GM21515 (cell line): ENCODE data around the gene SLC30A4.
A peak's percentile ranks its signal among the peaks of the same experiment; 100 is the strongest.
"Not testable (repeated sequence)": the region's sequence is repeated elsewhere in the genome, so short reads cannot be mapped to it uniquely, and the experiment has no call there.

Source experiments
- ATAC-seq: cut with Tn5 transposase; IDR thresholded peaks from one replicate; pipeline ENCODE4 v1.9.1; 2021; ENCODE audit not compliant: unreplicated experiment

The SLC30A4 gene

GRCh38 chr15:45510758-45511280 is 11.7 kb downstream of the SLC30A4 start:
- ATAC-seq: no peak

GRCh38 chr15:45507143-45507542 is 15.4 kb downstream of the SLC30A4 start:
- ATAC-seq: not testable (repeated sequence)

GRCh38 chr15:45499426-45499825 is 23.1 kb downstream of the SLC30A4 start:
- no peak for ATAC-seq

GRCh38 chr15:45498701-45499100 is 23.9 kb downstream of the SLC30A4 start:
- ATAC-seq: no peak

- no peak for ATAC-seq
Measured at GRCh38 chr15:45497261-45497660, 25.3 kb downstream of the SLC30A4 start.

- ATAC-seq: no peak
Measured at GRCh38 chr15:45496658-45497057, 25.9 kb downstream of the SLC30A4 start.

- no peak for ATAC-seq
Measured at GRCh38 chr15:45495588-45495987, 27.0 kb downstream of the SLC30A4 start.

- no peak for ATAC-seq
Measured at GRCh38 chr15:45489690-45490238, 32.8 kb downstream of the SLC30A4 start.

- ATAC-seq: no peak
Measured at GRCh38 chr15:45486317-45486716, 36.2 kb downstream of the SLC30A4 start.

- ATAC-seq: no peak
Measured at GRCh38 chr15:45481135-45481534, 41.4 kb downstream of the SLC30A4 start.

- ATAC-seq: no peak
Measured at GRCh38 chr15:45476410-45476809, 46.1 kb downstream of the SLC30A4 start.

GRCh38 chr15:45474799-45475198 is 47.8 kb downstream of the SLC30A4 start:
- no peak for ATAC-seq

GRCh38 chr15:45473068-45473467 is 49.5 kb downstream of the SLC30A4 start:
- ATAC-seq: no peak

GRCh38 chr15:45471151-45471550 is 51.4 kb downstream of the SLC30A4 start:
- no peak for ATAC-seq

GRCh38 chr15:45469441-45469840 is 53.1 kb downstream of the SLC30A4 start:
- ATAC-seq: no peak

- no peak for ATAC-seq
Measured at GRCh38 chr15:45469027-45469426, 53.5 kb downstream of the SLC30A4 start.

GRCh38 chr15:45468294-45468693 is 54.3 kb downstream of the SLC30A4 start:
- ATAC-seq: no peak

- ATAC-seq: no peak
Measured at GRCh38 chr15:45458746-45459403, 63.7 kb downstream of the SLC30A4 start.

GRCh38 chr15:45457641-45458539 is 64.7 kb downstream of the SLC30A4 start:
- peak; percentile 61 for ATAC-seq

GRCh38 chr15:45457220-45457619 is 65.3 kb downstream of the SLC30A4 start:
- no peak for ATAC-seq

GRCh38 chr15:45456212-45457106 is 66.1 kb downstream of the SLC30A4 start:
- no peak for ATAC-seq
